ENCODE data around the gene GPRC5C. TPM values are rescaled to one million over a fixed set of nuclear protein-coding genes. Genes with fewer than 3 reads are reported as not detected.

Gene GPRC5C
- total RNA-seq, 1 experiment from 2014 or later = 18.5 TPM

- Histone ChIP-seq H3K9me3 (no peaks in the 10 kb centered on the region), H3K4me3 (peak overlapping the region; percentile 35), H3K36me3 (no peaks in the 10 kb centered on the region), H3K27me3 (peaks cover 6% of the 10 kb centered on the region; the same call in 1 of the 2 replicates)
- no peak for DNase-seq
Observed at GRCh38 chr17:74453665-74454196, 21.8 kb downstream of the GPRC5C start.

GRCh38 chr17:74454197-74455024, 22.5 kb downstream of the GPRC5C start:
- no peaks in the 10 kb centered on the region for H3K36me3 ChIP-seq
- peaks cover 6% of the 10 kb centered on the region; the same call in 1 of the 2 replicates for H3K27me3 ChIP-seq
- peak; percentile 94 for DNase-seq
- peak overlapping the region; percentile 35 for H3K4me3 ChIP-seq
- no peaks in the 10 kb centered on the region for H3K9me3 ChIP-seq

GRCh38 chr17:74455025-74455545, 23.2 kb downstream of the GPRC5C start:
- Histone ChIP-seq H3K27me3 (peaks cover 6% of the 10 kb centered on the region; the same call in 1 of the 2 replicates), H3K4me3 (no peak overlapping the region), H3K9me3 (no peaks in the 10 kb centered on the region), H3K36me3 (no peaks in the 10 kb centered on the region)
- DNase-seq = no peak

- Histone ChIP-seq H3K9me3 (no peaks in the 10 kb centered on the region), H3K36me3 (no peaks in the 10 kb centered on the region), H3K27me3 (peaks cover 6% of the 10 kb centered on the region; the same call in 1 of the 2 replicates), H3K4me3 (no peak overlapping the region)
- DNase-seq = no peak
Observed at GRCh38 chr17:74455821-74456220, 23.9 kb downstream of the GPRC5C start.

- peak; percentile 53 for DNase-seq
- H3K4me3 ChIP-seq = no peak overlapping the region
- H3K36me3 ChIP-seq = no peaks in the 10 kb centered on the region
- no peaks in the 10 kb centered on the region for H3K9me3 ChIP-seq
- H3K27me3 ChIP-seq = peaks cover 6% of the 10 kb centered on the region; the same call in 1 of the 2 replicates
Observed at GRCh38 chr17:74457146-74457819, 25.4 kb downstream of the GPRC5C start.

- Histone ChIP-seq H3K4me3 (no peak overlapping the region), H3K27me3 (peaks cover 6% of the 10 kb centered on the region; the same call in 1 of the 2 replicates), H3K9me3 (no peaks in the 10 kb centered on the region), H3K36me3 (no peaks in the 10 kb centered on the region)
- DNase-seq = no peak
Observed at GRCh38 chr17:74457820-74458166, 25.9 kb downstream of the GPRC5C start.

- DNase-seq = peak; percentile 22
- H3K27me3 ChIP-seq = peaks cover 6% of the 10 kb centered on the region; the same call in 1 of the 2 replicates
- no peaks in the 10 kb centered on the region for H3K9me3 ChIP-seq
- no peak overlapping the region for H3K4me3 ChIP-seq
- H3K36me3 ChIP-seq = no peaks in the 10 kb centered on the region
Observed at GRCh38 chr17:74458835-74459234, 26.9 kb downstream of the GPRC5C start.

- no peak for DNase-seq
- Histone ChIP-seq H3K27me3 (peaks cover 6% of the 10 kb centered on the region; the same call in 1 of the 2 replicates), H3K9me3 (no peaks in the 10 kb centered on the region), H3K36me3 (no peaks in the 10 kb centered on the region), H3K4me3 (no peak overlapping the region)
Observed at GRCh38 chr17:74459622-74460021, 27.7 kb downstream of the GPRC5C start.

GRCh38 chr17:74460241-74460640, 28.4 kb downstream of the GPRC5C start:
- DNase-seq = no peak
- Histone ChIP-seq H3K27me3 (peaks cover 6% of the 10 kb centered on the region; the same call in 1 of the 2 replicates), H3K9me3 (no peaks in the 10 kb centered on the region), H3K4me3 (no peak overlapping the region), H3K36me3 (no peaks in the 10 kb centered on the region)

GRCh38 chr17:74460996-74461395, 29.1 kb downstream of the GPRC5C start:
- no peak for DNase-seq
- Histone ChIP-seq H3K4me3 (no peak overlapping the region), H3K9me3 (no peaks in the 10 kb centered on the region), H3K36me3 (no peaks in the 10 kb centered on the region), H3K27me3 (peaks cover 6% of the 10 kb centered on the region; the same call in 1 of the 2 replicates)

- no peaks in the 10 kb centered on the region for H3K9me3 ChIP-seq
- DNase-seq = no peak
- H3K4me3 ChIP-seq = no peak overlapping the region
- no peaks in the 10 kb centered on the region for H3K36me3 ChIP-seq
- H3K27me3 ChIP-seq = peaks cover 6% of the 10 kb centered on the region; the same call in 1 of the 2 replicates
Observed at GRCh38 chr17:74461611-74462010, 29.7 kb downstream of the GPRC5C start.

- Histone ChIP-seq H3K36me3 (no peaks in the 10 kb centered on the region), H3K4me3 (no peak overlapping the region), H3K27me3 (no peaks in the 10 kb centered on the region; the same call in 1 of the 2 replicates), H3K9me3 (no peaks in the 10 kb centered on the region)
- no peak for DNase-seq
Observed at GRCh38 chr17:74464730-74465377, 33.0 kb downstream of the GPRC5C start.

- H3K4me3 ChIP-seq = no peak overlapping the region
- no peaks in the 10 kb centered on the region for H3K9me3 ChIP-seq
- H3K27me3 ChIP-seq = no peaks in the 10 kb centered on the region; the same call in 1 of the 2 replicates
- no peak for DNase-seq
- H3K36me3 ChIP-seq = no peaks in the 10 kb centered on the region
Observed at GRCh38 chr17:74465378-74466110, 33.7 kb downstream of the GPRC5C start.

GRCh38 chr17:74466111-74466827, 34.4 kb downstream of the GPRC5C start, which contains the start of gene CD300A:
CD300A (plus strand) TSS chr17:74466634; CDS start chr17:74466704, 70 bp downstream.
- H3K4me3 ChIP-seq = no peak within 1 kb of the TSS
- DNase-seq = no peak
- no peaks in the 10 kb centered on the region for H3K9me3 ChIP-seq
- H3K36me3 ChIP-seq = no peaks in the 10 kb centered on the region
- H3K27me3 ChIP-seq = no peaks in the 10 kb centered on the region; the same call in 1 of the 2 replicates

- H3K9me3 ChIP-seq = no peaks in the 10 kb centered on the region
- no peak for DNase-seq
- H3K4me3 ChIP-seq = no peak overlapping the region
- no peaks in the 10 kb centered on the region; the same call in 1 of the 2 replicates for H3K27me3 ChIP-seq
- no peaks in the 10 kb centered on the region for H3K36me3 ChIP-seq
Observed at GRCh38 chr17:74466828-74467184, 34.9 kb downstream of the GPRC5C start.

Data from MG63 (cell line).